ENCODE measurements around the gene ARMC9. TPM values are rescaled to one million over a fixed set of nuclear protein-coding genes. Genes with fewer than 3 reads are reported as not detected.

The ARMC9 gene
- total and polyA plus RNA-seq, 2 of the 13 experiments (the other 11 are each of a cell fraction or from before 2014, with no cell fraction given): 9.1 to 12.8 TPM

GRCh38 chr2:231187736-231188505 lies 10.5 kb upstream of the ARMC9 start (continued):
- 0 out of 2 replicates have a peak, but pooled peaks have one; percentile 47 for TF ChIP-seq NR0B2 (CRISPR knock-in tag; IDR thresholded peaks at IDR 0.05)
- TF ChIP-seq MEF2D (CRISPR knock-in tag; IDR thresholded peaks at IDR 0.05): no peak
- TF ChIP-seq ATF3 (CRISPR knock-in tag; IDR thresholded peaks at IDR 0.05): 0 out of 2 replicates have a peak, but pooled peaks have one; percentile 48
- no peak; the same call in 1 of the 2 replicates for TF ChIP-seq ZNF580 (CRISPR knock-in tag; IDR thresholded peaks at IDR 0.05; ENCODE audit: borderline replicate concordance, low read depth)
- no peak for TF ChIP-seq HNF1A (IDR thresholded peaks at IDR 0.05; ENCODE audit: low read depth)
- 0 out of 2 replicates have a peak, but pooled peaks have one; percentile 13 for TF ChIP-seq HNF1A (CRISPR knock-in tag; IDR thresholded peaks at IDR 0.05; ENCODE audit: borderline replicate concordance)
- no peak for TF ChIP-seq NR2F6 (IDR thresholded peaks at IDR 0.05)
- TF ChIP-seq NR2F6 (CRISPR knock-in tag; IDR thresholded peaks at IDR 0.05): peak; percentile 61
- TF ChIP-seq ZNF207 (IDR thresholded peaks at IDR 0.05; ENCODE audit: borderline replicate concordance): no peak
- no peak for TF ChIP-seq ZBTB14 (CRISPR knock-in tag; IDR thresholded peaks at IDR 0.05)
- TF ChIP-seq ZNF225 (CRISPR knock-in tag; IDR thresholded peaks at IDR 0.05): no peak
- TF ChIP-seq ZNF615 (CRISPR knock-in tag; IDR thresholded peaks at IDR 0.05; ENCODE audit: borderline replicate concordance): no peak
- TF ChIP-seq SAFB2 (CRISPR knock-in tag; IDR thresholded peaks at IDR 0.05; ENCODE audit: borderline replicate concordance, low read depth): peak; percentile 79; the same call in 1 of the 2 replicates
- TF ChIP-seq PHF5A (CRISPR knock-in tag; IDR thresholded peaks at IDR 0.05; ENCODE audit: low read depth, unreplicated experiment): no peak
- no peak for TF ChIP-seq SMAD3 (CRISPR knock-in tag; IDR thresholded peaks at IDR 0.05)
- peak; percentile 52 for TF ChIP-seq ONECUT2 (CRISPR knock-in tag; IDR thresholded peaks at IDR 0.05)
- TF ChIP-seq THAP7 (CRISPR knock-in tag; IDR thresholded peaks at IDR 0.05): no peak
- TF ChIP-seq SNRNP70 (IDR thresholded peaks at IDR 0.05; ENCODE audit: low read depth, low read length): no peak
- no peak for TF ChIP-seq ZNF230 (CRISPR knock-in tag; IDR thresholded peaks at IDR 0.05)
- TF ChIP-seq ISX (CRISPR knock-in tag; conservative IDR thresholded peaks at IDR 0.05): no peak
- TF ChIP-seq FOXK1 (CRISPR knock-in tag; IDR thresholded peaks at IDR 0.05; ENCODE audit: borderline replicate concordance, low read depth): peak; percentile 81; the same call in 1 of the 2 replicates
- TF ChIP-seq SCMH1 (CRISPR knock-in tag; IDR thresholded peaks at IDR 0.05; ENCODE audit: borderline replicate concordance): no peak
- no peak for TF ChIP-seq LCORL (IDR thresholded peaks at IDR 0.05)
- TF ChIP-seq LCORL (CRISPR knock-in tag; IDR thresholded peaks at IDR 0.05): no peak; the same call in 1 of the 2 replicates

Data from HepG2 (cell line).